Endothelial cell (in vitro differentiated cells): ENCODE measurements around the gene TXNL4A. TPM values are rescaled to one million over a fixed set of nuclear protein-coding genes. Genes with fewer than 3 reads are reported as not detected.

Experiments
- DNase-seq: peaks from one replicate; pipeline ENCODE4 v3.0.0; 2021; ENCODE audit warnings: low spot score
- H3K27ac Mint-ChIP-seq: one replicate; pipeline ENCODE4 v1.8.0; 2021; ENCODE audit warnings: mixed read lengths, inconsistent platforms; ENCODE audit not compliant: unreplicated experiment
- H3K27me3 Mint-ChIP-seq: one replicate; pipeline ENCODE4 v1.8.0; 2021; ENCODE audit warnings: mild to moderate bottlenecking, moderate library complexity, mixed read lengths, inconsistent platforms; ENCODE audit not compliant: unreplicated experiment
- H3K36me3 Mint-ChIP-seq: one replicate; pipeline ENCODE4 v1.8.0; 2021; ENCODE audit warnings: mild to moderate bottlenecking, low read depth, mixed read lengths, inconsistent platforms; ENCODE audit not compliant: unreplicated experiment
- H3K4me1 Mint-ChIP-seq: one replicate; pipeline ENCODE4 v1.8.0; 2021; ENCODE audit warnings: mild to moderate bottlenecking, mixed read lengths, inconsistent platforms; ENCODE audit not compliant: unreplicated experiment
- H3K4me3 Mint-ChIP-seq: one replicate; pipeline ENCODE4 v1.8.0; 2021; ENCODE audit warnings: mild to moderate bottlenecking, mixed read lengths, inconsistent platforms; ENCODE audit not compliant: unreplicated experiment
- H3K9me3 Mint-ChIP-seq: one replicate; pipeline ENCODE4 v1.8.0; 2021; ENCODE audit warnings: mixed read lengths, inconsistent platforms; ENCODE audit not compliant: unreplicated experiment
- CTCF ChIP-seq: fragments of 200-600 bp; sonication (generic); IDR thresholded peaks from one replicate; pipeline ENCODE4 v1.5.0; 2021; ENCODE audit warnings: antibody characterized with exemption; ENCODE audit not compliant: unreplicated experiment
- total RNA-seq: library from RNA; stranded (reverse); fragmentation: NEBNext Ultra II Directional; extraction: Animal tissue kit (Norgen Biotek cat#: 25700); gene quantifications from one replicate; pipeline ENCODE4 v1.2.1, GENCODE V29; 2021; ENCODE audit not compliant: unreplicated experiment

TXNL4A gene
- total RNA-seq, 1 donor from 2014 or later, result 86.8 TPM

GRCh38 chr18:79932907-79933306 is 55.5 kb downstream of the TXNL4A start:
- Mint-ChIP-seq H3K27me3 (peaks cover 1% of the 10 kb centered on the region), H3K36me3 (peaks cover 44% of the 10 kb centered on the region), H3K9me3 (peaks cover 5% of the 10 kb centered on the region), H3K4me1 (peaks cover 2% of the 10 kb centered on the region), H3K4me3 (no peak overlapping the region), H3K27ac (no peak overlapping the region)
- TF ChIP-seq CTCF, result no peak
- no peak for DNase-seq

- no peak overlapping the region for H3K27ac Mint-ChIP-seq
- H3K4me1 Mint-ChIP-seq, result peaks cover 2% of the 10 kb centered on the region
- no peak overlapping the region for H3K4me3 Mint-ChIP-seq
- no peak for DNase-seq
- H3K27me3 Mint-ChIP-seq, result peaks cover 1% of the 10 kb centered on the region
- peaks cover 42% of the 10 kb centered on the region for H3K36me3 Mint-ChIP-seq
- TF ChIP-seq CTCF, result no peak
- H3K9me3 Mint-ChIP-seq, result peaks cover 5% of the 10 kb centered on the region
Observed at GRCh38 chr18:79931475-79931874, 56.9 kb downstream of the TXNL4A start.

- H3K27me3 Mint-ChIP-seq, result peaks cover 4% of the 10 kb centered on the region
- H3K9me3 Mint-ChIP-seq, result peaks cover 5% of the 10 kb centered on the region
- H3K27ac Mint-ChIP-seq, result no peak overlapping the region
- H3K4me1 Mint-ChIP-seq, result no peaks in the 10 kb centered on the region
- peak overlapping the region; percentile 26 for H3K4me3 Mint-ChIP-seq
- TF ChIP-seq CTCF, result no peak
- H3K36me3 Mint-ChIP-seq, result peaks cover 40% of the 10 kb centered on the region
- DNase-seq, result no peak
Observed at GRCh38 chr18:79930020-79930642, 58.2 kb downstream of the TXNL4A start.

- peaks cover 5% of the 10 kb centered on the region for H3K9me3 Mint-ChIP-seq
- no peak for TF ChIP-seq CTCF
- peaks cover 4% of the 10 kb centered on the region for H3K27me3 Mint-ChIP-seq
- H3K4me1 Mint-ChIP-seq, result no peaks in the 10 kb centered on the region
- no peak for DNase-seq
- H3K4me3 Mint-ChIP-seq, result peak overlapping the region; percentile 74
- H3K36me3 Mint-ChIP-seq, result peaks cover 39% of the 10 kb centered on the region
- no peak overlapping the region for H3K27ac Mint-ChIP-seq
Observed at GRCh38 chr18:79928563-79928960, 59.8 kb downstream of the TXNL4A start.
